Measurements from ENCODE around the gene MAPK7.

The MAPK7 gene

GRCh38 chr17:19345067-19345460 lies 33.2 kb upstream of the MAPK7 start (continued):
- TF ChIP-seq ZSCAN5A (tag by site-specific recombination; IDR thresholded peaks at IDR 0.05) (no peak), ZNF426 (tag by site-specific recombination; IDR thresholded peaks at IDR 0.05) (no peak)

- ChIA-PET CTCF (interaction anchor here (0.5 to 1.8 kb wide), 3 partner anchors 9 to 171 kb away, joined by 4 to 8 read pairs (median 5); partner anchors contain the start of gene B9D1), POLR2A (no interaction called here)
- Histone ChIP-seq H3K4me1 (ENCODE audit: control insufficient read depth, insufficient read depth, low read length) (peaks cover 8% of the 10 kb centered on the region), H3K9me3 (ENCODE audit: control insufficient read depth, insufficient read depth, low read depth, low read length) (no peaks in the 10 kb centered on the region), H3K4me3 (ENCODE audit: low read depth, low read length) (no peak overlapping the region), H3K36me3 (ENCODE audit: control insufficient read depth in 2 of 2, insufficient read depth in 1 of 2, low read length in 2 of 2) (peaks cover 0 to 5% of the 10 kb centered on the region in 2 experiments; a peak in 1 of 3 replicates), H3K27ac (ENCODE audit: extremely low read depth, low read depth, low read length) (no peak overlapping the region; the same call in 1 of the 2 replicates)
- no peak for TF ChIP-seq ZNF26 (tag by site-specific recombination; IDR thresholded peaks at IDR 0.05)
- no peak for TF ChIP-seq ZNF623 (tag by site-specific recombination; IDR thresholded peaks at IDR 0.05)
- TF ChIP-seq ZNF23 (tag by site-specific recombination; IDR thresholded peaks at IDR 0.05; ENCODE audit: borderline replicate concordance), result no peak
- TF ChIP-seq ZNF302 (tag by site-specific recombination; IDR thresholded peaks at IDR 0.05; ENCODE audit: low read depth), result no peak
- no peak for TF ChIP-seq KLF17 (tag by site-specific recombination; IDR thresholded peaks at IDR 0.05)
- no peak for TF ChIP-seq WT1 (tag by site-specific recombination; IDR thresholded peaks at IDR 0.05)
- TF ChIP-seq ZNF423 (tag by site-specific recombination; IDR thresholded peaks at IDR 0.05), result no peak
- TF ChIP-seq BCL11A (tag by site-specific recombination; IDR thresholded peaks at IDR 0.05; ENCODE audit: low read depth), result no peak
These were observed 32.6 kb upstream of the MAPK7 start for GRCh38 chr17:19345486-19346350.

GRCh38 chr17:19346351-19347255 lies 31.7 kb upstream of the MAPK7 start:
- Histone ChIP-seq H3K27ac (ENCODE audit: extremely low read depth, low read depth, low read length) (peak overlapping the region; percentile 17; the same call in 1 of the 2 replicates), H3K9me3 (ENCODE audit: control insufficient read depth, insufficient read depth, low read depth, low read length) (no peaks in the 10 kb centered on the region), H3K4me1 (ENCODE audit: control insufficient read depth, insufficient read depth, low read length) (peaks cover 8% of the 10 kb centered on the region), H3K36me3 (ENCODE audit: control insufficient read depth in 2 of 2, insufficient read depth in 1 of 2, low read length in 2 of 2) (peaks cover 0 to 5% of the 10 kb centered on the region in 2 experiments; a peak in 1 of 3 replicates), H3K4me3 (ENCODE audit: low read depth, low read length) (no peak overlapping the region)
- CTCF ChIA-PET, result interaction anchor here (0.5 to 1.8 kb wide), 3 partner anchors 10 to 170 kb away, joined by 4 to 8 read pairs (median 5); partner anchors contain the start of gene B9D1
- POLR2A ChIA-PET, result no interaction called here
- no peak for TF ChIP-seq ZNF571 (tag by site-specific recombination; IDR thresholded peaks at IDR 0.05)
- TF ChIP-seq KLF8 (tag by site-specific recombination; IDR thresholded peaks at IDR 0.05), result 0 out of 2 replicates have a peak, but pooled peaks have one; percentile 10
- 0 out of 2 replicates have a peak, but pooled peaks have one; percentile 5 for TF ChIP-seq SP2 (tag by site-specific recombination; IDR thresholded peaks at IDR 0.05)
- TF ChIP-seq ZNF660 (tag by site-specific recombination; IDR thresholded peaks at IDR 0.05), result 0 out of 2 replicates have a peak, but pooled peaks have one; percentile 37
- TF ChIP-seq ZNF600 (tag by site-specific recombination; IDR thresholded peaks at IDR 0.05), result peak; percentile 77; the same call in 1 of the 2 replicates
- TF ChIP-seq ZNF366 (tag by site-specific recombination; conservative IDR thresholded peaks at IDR 0.05), result peak; percentile 71
- peak; percentile 39; the same call in 1 of the 2 replicates for TF ChIP-seq ZNF394 (tag by site-specific recombination; IDR thresholded peaks at IDR 0.05; ENCODE audit: borderline replicate concordance)
- TF ChIP-seq ZNF24 (tag by site-specific recombination; IDR thresholded peaks at IDR 0.05), result peak; percentile 20; the same call in 1 of the 2 replicates
- TF ChIP-seq INSM2 (tag by site-specific recombination; IDR thresholded peaks at IDR 0.05), result peak; percentile 84
- no peak for TF ChIP-seq ZNF449 (tag by site-specific recombination; IDR thresholded peaks at IDR 0.05)
- peak; percentile 66 for TF ChIP-seq ZIC2 (tag by site-specific recombination; IDR thresholded peaks at IDR 0.05)
- peak; percentile 91 for TF ChIP-seq KLF17 (tag by site-specific recombination; IDR thresholded peaks at IDR 0.05)
